COR-L47 (cell line): ENCODE data around the gene NRBP1.

Source experiments
- DNase-seq: peaks from one replicate; lab custom pipeline; 2025; lab: John Stamatoyannopoulos, UW

The NRBP1 gene

GRCh38 chr2:27428213-27428977, at the start of gene NRBP1:
Gene NRBP1, plus strand, starts transcription at chr2:27428631. Its CDS starts 4,643 bp downstream, at chr2:27433274.
- peak; percentile 90 for DNase-seq

- DNase-seq, result no peak
These were observed 49.6 kb upstream of the NRBP1 start for GRCh38 chr2:27378809-27379290.

- DNase-seq, result no peak
These were observed 49.0 kb upstream of the NRBP1 start for GRCh38 chr2:27379383-27379835.

- DNase-seq, result peak; percentile 32
These were observed 48.4 kb upstream of the NRBP1 start for GRCh38 chr2:27379836-27380625.

GRCh38 chr2:27380626-27381545, 47.5 kb upstream of the NRBP1 start, which contains the start of gene ZNF513:
Gene ZNF513, minus strand, starts transcription at chr2:27380734. Its CDS starts 208 bp downstream, at chr2:27380526.
- DNase-seq, result peak; percentile 96

GRCh38 chr2:27381577-27382181, 46.8 kb upstream of the NRBP1 start:
- DNase-seq, result no peak

- DNase-seq, result no peak
These were observed 37.4 kb upstream of the NRBP1 start for GRCh38 chr2:27390822-27391679.

GRCh38 chr2:27393225-27393624, 35.2 kb upstream of the NRBP1 start:
- no peak for DNase-seq

- DNase-seq, result no peak
These were observed 29.5 kb upstream of the NRBP1 start for GRCh38 chr2:27398962-27399361.

GRCh38 chr2:27400348-27401135, 27.9 kb upstream of the NRBP1 start:
- DNase-seq, result no peak

GRCh38 chr2:27407798-27408491, 20.5 kb upstream of the NRBP1 start:
- peak; percentile 70 for DNase-seq

GRCh38 chr2:27408601-27409320, 19.7 kb upstream of the NRBP1 start:
- DNase-seq, result peak; percentile 12

- DNase-seq, result peak; percentile 96
These were observed 18.9 kb upstream of the NRBP1 start, which contains the start of gene PPM1G for GRCh38 chr2:27409321-27410073. Gene PPM1G, minus strand, starts transcription at chr2:27409591. Its CDS starts 169 bp downstream, at chr2:27409422.

GRCh38 chr2:27412419-27413152, 15.8 kb upstream of the NRBP1 start:
- DNase-seq, result no peak

GRCh38 chr2:27416151-27416550, 12.3 kb upstream of the NRBP1 start:
- no peak for DNase-seq

- no peak for DNase-seq
These were observed 7.4 kb upstream of the NRBP1 start for GRCh38 chr2:27420996-27421395.
